Muscle of arm (tissue), 12 donors: ENCODE data around the gene BEAN1. TPM values are rescaled to one million over a fixed set of nuclear protein-coding genes. Genes with fewer than 3 reads are reported as not detected.

Experiments
- DNase-seq: peaks from one replicate; pipeline ENCODE4 v3.0.0-alpha.2; 2013
- polyA plus RNA-seq, 12 donors: library from polyadenylated mRNA; unstranded; fragments of 120-200 nt; gene quantifications; one replicate each; pipeline ENCODE4 v1.2.1, GENCODE V29; 2013; ENCODE audit not compliant: insufficient read length in 12 of 12

Gene BEAN1
- polyA plus RNA-seq, 12 donors, result 0.56 to 3.7 (median 1.1) TPM; not detected in 2

DNA sequence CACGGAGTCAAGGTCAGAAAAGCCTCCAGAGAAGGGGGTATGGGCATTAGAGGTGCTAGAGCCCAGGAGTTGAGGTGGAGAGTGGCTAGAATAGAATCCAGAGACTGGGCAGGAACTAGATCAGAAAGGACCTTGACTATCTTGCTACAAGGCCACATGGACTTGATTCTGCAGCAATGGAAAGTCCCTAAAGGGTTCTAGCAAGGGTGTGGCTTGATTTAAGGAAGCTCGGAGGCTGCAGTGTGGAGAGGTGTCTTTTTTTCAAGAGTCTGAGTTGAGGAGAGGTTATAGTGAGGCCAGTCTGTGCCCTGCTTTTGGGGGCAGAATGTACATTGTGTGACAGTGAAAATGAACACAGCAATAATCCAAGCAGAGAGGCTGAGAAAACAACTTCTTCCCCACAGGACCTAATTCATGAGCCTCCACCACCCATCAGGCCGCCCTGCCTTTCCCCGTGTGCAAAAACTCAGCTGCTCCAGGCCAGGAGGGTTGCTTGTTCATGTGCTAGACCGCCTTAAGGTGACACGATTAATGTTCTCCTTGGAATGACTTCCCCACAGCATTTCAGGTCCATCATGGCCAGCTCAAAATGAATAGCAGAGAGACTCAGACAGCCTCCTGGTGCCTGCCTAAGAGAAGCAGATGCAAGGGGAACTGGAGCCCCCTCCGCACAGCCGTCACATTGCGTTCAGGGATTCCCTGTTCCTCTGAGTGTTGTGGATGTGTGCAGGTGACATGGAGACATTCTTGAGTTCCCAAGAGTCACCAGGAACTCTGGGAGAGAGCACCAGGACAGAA, 8.7 kb upstream of the BEAN1 start:
- no peak for DNase-seq

DNA sequence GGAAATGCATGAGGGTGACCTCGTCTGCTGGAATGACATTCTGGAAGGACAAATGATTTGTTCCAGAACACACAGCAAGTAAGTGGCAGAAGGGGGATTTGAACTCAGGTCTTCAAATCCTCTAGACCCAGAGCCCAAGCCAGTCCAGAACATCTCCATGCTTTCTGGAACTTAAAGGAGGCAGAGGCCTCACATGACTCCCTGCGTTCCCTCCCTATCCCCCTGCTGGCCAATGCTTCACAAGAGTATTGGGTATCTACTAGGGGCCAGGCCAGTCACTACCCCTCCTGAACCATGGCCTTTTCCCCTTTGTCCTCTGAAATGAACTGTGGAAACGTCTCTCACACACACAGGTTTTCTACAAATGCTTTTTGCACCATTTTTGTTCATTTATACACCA, 7.6 kb upstream of the BEAN1 start:
- DNase-seq, result no peak

DNA sequence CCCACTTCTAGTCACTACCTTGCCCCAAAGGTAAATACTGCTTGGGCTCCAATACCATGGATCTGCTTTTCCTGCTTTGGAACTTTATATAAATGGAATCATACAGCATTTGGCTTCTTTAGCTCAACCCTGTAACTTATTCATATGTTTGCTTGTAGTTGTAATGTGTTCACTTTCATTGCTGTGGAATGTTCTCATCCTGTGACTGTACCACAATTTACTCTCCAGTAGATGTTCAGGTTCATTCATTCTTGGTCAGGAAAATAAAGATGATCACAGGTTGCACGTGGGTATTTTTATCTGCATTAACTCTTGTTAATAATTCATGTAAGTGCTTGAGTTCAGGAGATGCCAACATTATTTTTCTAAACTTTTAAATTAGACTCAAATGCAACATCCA, 6.7 kb upstream of the BEAN1 start:
- no peak for DNase-seq

DNA sequence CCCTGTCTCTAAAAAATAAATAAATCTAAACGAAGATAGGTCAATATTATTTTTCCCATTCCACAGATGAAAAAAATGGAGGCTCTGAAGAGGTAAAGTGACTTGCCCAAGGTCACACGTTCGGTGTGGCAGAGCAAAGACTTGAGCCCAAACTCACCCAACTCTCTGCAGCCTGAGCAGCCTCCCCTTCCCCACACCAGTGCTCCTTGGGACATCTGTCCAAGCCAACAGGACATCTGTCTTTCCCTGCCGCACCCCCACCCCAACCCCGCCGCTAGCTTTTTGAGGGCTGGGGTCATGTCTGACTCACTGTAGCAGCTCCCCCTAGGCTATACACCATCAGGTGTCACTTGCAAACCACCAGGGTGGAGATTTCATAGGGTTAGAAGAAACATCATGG, 5.2 kb upstream of the BEAN1 start:
- no peak for DNase-seq

DNA sequence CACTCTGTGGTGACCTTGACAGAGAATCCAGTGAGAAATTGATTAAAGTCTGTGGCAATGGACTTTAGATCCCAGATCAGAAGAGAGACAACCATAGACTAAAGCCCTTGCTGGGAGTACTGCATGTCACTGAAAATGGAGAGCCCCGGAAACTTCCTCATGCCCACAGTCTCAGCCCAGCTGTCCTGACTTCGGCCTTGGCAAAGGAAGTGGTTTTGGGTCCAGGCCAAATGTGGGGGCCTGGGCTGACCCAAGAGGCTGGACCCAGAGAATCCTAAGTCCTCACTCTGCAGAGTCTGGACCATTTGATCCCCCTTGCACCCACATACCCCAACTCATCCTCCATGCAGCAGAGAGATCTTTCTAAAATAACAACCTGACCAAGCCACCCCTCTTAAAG, 4.7 kb upstream of the BEAN1 start:
- no peak for DNase-seq

DNA sequence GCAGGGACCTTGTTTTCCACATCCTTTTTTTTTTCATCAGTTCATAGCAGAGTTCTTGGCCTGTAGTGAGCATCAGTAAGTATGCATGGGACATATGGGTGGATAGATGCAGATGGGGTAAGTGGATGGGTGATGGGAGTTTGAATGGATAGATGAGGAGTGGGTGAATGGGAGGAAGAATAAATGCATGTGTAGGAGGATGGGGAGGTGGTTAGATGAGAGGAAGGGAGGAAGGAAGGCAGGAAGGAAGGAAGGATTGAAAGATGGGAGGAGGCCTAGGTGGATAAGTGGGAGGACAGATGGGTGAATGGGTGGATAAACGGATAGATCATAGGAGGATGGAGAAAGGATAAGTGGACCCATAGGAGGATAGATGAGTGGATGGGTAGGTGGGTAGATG, 3.9 kb upstream of the BEAN1 start:
- DNase-seq, result no peak

DNA sequence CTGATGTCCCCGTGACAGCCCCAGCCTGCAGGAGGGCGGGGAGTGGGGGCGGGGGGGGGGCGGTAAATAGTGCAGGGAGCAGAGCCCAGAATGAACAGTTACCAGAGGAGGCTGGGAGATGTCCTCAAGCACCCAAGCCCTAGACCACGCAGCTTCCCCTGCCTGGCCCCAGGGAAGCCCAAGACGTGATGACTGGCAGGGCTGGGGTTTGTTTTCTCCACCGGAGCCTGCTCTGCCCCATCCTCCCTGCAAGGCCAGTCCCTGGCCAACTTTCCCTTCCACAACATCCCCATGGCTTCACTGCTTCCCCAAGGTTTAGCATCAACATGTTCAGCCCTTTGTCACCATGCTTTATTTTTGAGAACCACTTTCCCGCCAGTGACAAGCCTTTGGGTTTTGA, 1.4 kb upstream of the BEAN1 start:
- no peak for DNase-seq

DNA sequence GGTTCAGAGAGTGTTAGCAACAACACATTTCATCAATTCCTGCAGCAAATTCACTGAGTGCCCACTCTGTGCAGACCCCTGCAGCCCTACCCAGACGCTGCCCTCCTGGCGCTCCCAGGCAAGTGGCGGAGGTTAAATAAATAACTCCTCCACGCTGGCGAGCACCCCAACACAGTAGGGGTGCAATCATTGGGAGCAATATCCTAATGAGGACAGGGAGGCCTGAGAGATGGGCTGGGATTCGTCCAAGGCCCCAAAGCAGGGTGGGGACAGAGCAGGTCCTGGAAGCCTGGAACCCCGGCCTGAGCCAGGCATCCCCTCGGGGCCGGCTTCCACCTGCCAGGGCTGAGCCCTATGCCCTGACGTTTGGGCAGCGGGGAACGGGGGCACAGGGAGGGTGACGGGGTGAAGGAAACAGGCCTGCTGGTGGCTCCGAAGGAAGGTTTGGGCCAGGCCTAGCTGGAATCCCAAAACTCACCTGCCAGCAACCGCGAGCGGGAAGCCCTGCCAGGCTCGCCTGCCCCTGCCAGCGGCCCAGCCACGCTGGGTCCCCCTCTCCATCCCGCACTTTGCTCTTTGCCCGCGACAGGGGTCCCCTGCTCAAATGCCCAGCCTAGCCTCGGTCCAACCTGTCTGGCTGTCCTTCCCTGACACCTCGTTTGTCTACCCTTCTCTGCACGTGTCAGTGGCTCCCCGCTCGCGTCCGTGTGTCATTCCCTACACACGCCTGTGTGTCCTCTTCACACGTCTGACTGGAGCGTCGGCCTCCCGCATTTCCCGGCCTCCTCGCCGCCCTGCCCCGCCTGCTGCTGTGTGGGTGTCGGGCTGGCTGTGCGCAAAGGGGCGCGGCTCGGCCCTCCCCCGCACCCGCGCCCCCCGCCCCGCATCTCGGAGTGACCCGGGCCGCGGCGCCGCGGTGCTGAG, 721 bp upstream of the BEAN1 start:
- DNase-seq, result no peak

DNA sequence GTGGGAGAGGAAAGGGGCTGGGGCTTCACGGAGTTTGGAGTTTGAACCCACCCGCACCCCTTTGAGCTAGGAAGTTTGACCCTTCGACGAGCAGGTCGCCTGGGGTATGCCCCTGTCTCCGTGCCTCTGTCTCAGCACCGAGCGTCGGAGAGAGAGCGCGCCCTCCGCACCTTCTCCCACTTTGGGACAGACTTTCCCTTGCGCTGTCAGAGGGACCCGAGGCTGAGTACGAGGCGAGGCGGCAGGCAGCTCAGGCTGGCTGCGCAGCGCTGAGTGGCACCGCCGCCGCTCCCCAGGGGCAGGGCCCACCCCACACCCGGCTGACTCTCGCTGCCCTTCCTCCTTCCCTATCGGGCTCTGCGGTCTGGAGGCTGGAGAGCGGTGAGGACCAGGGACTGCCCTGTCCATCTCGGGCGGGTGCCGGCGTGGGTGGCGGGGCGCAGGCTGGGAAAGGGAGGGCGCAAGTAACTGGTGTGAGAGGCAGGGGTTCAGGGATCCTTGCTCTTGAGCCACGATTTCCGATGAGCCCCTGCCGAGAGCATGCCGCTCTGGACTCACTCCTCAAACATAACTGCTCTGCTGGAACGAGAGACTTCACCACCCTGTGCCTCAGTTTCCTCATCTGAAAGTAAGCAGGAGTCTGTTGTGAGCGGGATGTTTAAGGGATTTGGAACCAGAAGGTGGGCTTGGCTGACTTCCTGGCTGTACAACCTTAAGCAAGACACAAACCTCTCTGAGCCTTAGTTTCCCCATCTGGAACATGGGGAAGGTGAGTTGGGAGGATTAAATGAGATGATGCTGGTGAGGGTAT, 981 bp downstream of the BEAN1 start:
- no peak for DNase-seq

DNA sequence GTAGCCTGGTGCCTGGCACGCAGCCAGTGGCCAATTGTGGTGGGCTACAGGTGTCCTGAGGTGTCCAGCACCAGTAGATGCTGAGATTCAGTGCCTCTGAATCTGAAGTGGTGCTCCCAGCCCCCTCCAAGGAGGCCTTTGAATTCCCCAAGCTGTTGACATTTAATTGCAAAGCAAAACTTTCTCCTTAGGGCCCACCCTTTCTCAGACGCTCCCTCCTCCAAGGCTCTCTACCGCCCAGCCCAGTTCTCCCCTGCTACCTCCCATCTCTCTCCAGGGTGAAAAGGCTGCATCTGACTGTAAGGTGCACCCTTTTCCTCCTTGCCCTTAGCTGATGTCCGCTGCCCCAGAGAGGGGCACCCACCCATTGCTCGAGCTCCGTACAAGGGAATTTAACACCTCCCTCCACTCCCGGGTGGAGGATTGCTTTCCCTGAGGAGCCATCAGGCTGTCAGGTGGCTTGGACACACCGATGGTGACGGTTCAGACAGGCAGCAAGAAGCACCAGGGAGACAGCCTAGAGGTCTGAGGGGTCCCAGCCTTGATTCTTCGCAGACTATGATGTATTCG, 1.7 kb downstream of the BEAN1 start:
- DNase-seq, result no peak

DNA sequence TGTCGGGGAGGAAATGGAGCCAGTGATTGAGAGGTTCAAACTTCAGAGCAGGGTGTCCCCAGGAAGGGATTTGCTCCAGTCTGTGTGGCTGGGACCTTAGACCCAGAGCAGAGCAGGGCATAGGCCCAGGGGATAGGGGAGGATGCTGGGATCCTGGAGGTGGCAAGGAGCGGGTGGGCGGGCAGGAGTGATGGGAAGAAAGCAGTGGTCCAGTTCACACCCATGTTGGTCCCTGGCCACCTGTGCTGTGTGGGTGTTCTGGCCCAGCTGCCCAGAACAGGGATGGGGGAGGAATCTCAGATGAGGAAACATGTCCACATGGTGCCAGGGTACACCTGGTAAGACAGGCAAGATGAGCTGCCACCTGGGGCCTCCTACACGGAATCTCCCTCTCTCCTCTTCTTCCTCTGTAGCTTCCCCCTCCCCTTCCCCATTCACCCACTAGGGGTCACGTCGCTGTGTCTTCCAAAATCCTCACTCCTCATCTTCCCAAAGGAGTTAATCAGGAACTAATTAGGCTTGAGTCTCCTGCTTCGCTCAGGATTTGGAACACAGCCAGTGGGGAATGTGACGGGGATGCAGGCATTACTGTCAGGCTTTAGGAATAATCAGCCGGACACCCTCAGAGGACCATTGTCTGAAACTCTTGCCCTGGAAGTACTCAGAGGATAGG, 2.3 kb downstream of the BEAN1 start:
- no peak for DNase-seq

DNA sequence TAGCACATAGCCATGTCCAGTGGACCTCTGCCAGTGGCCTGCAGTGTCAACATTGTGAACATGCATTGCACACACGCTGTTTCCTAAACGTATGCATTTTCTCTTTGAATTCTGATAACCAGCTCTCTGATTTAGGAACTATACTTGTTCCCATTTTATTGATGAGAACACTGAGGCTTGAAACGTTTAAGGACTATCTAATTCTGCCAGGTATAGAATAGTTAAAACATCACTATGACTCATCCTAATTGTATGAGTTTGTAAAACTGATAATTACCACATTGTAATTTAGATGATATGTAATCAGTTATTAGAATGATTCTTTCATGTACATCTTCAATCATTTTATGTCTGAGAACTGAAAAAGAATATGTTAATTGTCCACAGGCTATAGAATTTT, 3.1 kb downstream of the BEAN1 start:
- no peak for DNase-seq

DNA sequence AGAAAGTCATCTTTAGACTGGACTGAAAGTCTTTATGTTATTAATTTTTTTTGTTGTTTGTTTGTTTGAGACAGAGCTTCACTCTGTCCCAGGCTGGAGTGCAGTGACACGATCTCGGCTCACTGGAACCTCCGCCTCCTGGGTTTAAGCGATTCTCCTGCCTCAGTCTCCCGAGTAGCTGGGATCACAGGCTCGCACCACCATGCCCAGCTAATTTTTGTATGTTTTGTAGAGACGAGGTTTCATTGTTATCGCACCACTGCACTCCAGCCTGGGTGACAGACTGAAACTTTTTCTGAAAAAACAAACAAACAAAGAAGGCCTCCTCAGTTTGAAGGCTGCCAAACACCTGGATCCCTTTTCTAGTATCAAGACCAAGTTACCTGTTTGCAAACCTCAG, 4.7 kb downstream of the BEAN1 start:
- no peak for DNase-seq

DNA sequence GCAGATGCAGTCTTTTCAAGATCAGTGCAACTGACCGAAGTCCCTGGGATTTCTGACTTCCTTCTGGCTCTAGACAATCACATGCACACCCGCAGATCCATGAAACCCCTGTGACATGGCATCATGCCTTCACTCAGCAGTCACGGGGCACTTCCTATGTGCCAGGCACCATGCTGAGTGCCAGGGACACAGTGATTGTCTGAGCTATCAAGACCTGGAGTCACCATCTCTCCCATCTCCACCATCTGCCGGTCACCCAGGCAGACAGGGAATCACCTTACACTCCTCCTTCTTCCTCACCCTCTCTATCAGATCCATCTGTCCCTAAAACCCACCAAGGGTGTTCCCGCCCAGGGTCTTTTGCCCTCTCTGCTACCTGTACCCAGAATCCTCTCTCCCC, 5.3 kb downstream of the BEAN1 start:
- no peak for DNase-seq

DNA sequence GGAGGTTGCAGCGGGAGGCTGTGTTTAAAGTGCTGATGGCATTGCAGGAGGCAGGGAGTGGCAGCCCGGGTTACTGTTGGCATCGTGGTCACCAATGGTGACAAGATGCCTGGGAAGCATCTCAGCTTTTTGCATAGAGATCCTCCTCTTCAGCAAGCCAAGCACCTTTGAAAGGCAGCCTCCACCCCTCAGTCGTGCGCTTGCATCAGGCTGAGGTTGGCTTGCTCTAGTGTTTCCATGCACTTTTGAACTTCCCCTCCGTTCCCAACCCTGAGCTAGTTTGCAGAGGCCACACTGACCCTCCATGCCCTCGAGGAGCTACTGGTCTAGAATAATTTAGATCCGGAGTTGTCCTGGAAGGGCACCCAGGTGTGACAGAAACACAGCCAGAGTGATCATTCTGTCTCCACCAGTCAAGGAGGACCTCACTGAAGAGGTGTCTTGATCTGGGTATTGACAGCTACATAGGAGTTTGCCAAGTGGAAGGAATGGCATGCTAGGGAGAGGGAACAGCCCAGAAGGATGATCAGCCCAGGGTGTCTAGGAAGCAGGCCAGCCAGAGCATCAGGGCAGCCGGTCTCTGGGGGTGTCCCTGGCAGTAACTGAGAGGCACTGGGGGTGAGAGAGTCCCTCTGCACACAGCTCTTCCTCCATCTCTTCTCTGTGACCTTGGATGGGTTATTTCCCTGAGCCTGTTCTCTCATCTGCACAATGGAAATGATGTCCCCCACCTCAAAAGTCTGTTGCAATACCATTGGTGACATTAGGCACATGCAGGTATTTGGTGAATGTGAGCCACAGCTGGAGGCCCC, 7.7 kb downstream of the BEAN1 start:
- no peak for DNase-seq

DNA sequence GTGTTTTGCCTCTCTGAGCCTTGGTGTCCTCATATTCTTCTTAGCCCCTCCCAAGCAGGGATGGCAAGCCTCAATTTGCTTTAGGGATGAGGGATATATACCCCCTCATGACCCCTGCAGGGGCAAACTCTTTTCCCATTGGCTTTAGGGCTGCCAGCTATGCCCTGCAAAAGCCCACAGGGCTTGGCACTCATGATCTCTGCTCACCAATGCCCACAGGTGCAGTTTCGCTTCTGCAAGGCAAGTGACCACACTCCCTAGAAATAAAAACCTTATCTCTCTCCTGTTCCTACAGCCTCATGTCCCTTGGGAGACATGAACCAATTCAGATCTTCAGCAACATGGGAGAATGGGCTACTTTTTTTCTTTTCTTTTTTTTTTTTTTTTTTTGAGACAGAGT, 8.8 kb downstream of the BEAN1 start:
- no peak for DNase-seq

DNA sequence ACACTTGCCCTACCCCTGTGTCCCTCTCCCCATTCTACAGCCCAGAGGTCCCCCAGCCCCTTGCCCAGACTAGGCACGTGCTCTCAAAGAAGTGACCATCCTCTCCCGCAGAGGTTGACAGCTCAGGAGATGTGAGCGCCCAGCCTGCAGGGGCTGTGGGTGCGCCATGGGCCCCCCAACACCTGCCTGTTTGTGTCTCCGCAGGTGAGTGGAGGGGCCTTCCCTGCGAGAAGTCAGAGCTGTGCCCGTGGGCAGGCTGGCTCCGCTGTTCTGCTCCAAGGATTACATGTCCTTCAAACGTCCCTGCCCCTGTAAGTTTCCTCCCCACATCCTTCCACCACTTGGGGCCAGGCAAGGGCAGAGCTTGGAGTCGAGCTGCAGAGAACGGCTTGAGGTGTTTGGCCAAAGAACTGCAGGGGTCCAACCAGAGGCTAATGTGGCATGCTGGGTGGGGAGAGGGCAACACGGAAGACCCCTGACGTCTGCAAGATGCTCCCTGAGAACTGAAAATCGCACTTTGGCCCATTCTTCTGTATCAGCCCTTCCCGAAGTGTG, 10.4 kb downstream of the BEAN1 start:
- no peak for DNase-seq

DNA sequence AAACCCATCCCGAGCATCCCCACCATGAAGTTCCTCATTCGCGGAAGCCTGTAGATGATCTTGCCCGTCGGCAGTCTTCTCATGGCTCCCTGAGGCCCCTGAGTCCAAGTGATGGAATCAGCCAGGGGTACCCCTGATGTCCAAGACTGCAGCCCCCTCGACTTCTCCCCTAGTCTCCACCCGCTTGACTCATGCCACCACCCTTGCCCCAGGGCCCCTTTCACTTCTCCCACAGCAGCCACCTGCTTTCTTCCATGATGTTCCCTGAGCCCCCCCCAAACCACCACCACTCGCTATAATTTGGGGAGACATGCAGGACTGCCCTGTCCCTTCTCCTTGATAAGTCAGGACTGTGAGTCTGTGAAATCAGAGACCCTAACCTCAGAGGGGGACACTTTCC, 11.4 kb downstream of the BEAN1 start:
- DNase-seq, result no peak

DNA sequence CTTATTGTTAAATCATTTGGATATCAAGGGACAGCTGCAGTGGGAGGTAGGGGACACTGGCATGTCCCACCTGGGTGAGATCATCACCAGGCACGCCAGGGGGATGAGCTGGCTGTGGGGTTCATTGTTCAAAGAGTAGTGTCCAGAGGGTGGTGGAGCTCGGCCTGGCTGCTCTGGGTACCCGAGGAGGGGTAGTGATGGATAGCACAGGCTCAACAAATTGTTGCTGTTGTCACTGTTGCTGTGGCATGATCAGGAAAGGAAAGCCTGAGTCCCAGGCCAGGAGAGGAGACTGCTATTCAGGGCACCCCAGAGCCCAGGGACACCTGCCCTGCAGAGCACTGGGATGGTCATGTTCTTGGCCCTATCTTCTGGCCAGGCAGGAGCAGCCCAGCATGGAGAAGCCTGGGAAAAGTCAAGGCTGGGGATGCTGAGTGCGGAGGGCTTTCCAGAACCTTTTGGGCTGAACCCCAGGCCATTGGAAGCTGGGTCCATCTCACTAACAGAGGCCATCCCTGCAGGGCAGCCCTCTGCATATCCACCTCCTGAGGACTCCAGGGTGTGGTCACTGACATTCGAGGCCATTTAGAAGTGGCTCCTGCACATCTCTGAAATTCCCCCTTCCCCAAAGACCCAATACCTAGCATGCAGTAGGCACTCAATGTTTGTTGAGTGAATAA, 12.1 kb downstream of the BEAN1 start:
- no peak for DNase-seq
